ENCODE results near the gene FBXO45.
"Not testable (repeated sequence)": the region's sequence is repeated elsewhere in the genome, so short reads cannot be mapped to it uniquely, and the experiment has no call there.

FBXO45 gene

GRCh38 chr3:196619223-196619622, 50.8 kb downstream of the FBXO45 start:
- no peak for DNase-seq (ENCODE audit: low read depth in 2 of 2)

GRCh38 chr3:196619627-196620026, 51.2 kb downstream of the FBXO45 start:
- not testable (repeated sequence) for DNase-seq (ENCODE audit: low read depth in 2 of 2)

- DNase-seq (ENCODE audit: low read depth in 2 of 2), result no peak
Measured at GRCh38 chr3:196620161-196620604, 51.7 kb downstream of the FBXO45 start.

DNA sequence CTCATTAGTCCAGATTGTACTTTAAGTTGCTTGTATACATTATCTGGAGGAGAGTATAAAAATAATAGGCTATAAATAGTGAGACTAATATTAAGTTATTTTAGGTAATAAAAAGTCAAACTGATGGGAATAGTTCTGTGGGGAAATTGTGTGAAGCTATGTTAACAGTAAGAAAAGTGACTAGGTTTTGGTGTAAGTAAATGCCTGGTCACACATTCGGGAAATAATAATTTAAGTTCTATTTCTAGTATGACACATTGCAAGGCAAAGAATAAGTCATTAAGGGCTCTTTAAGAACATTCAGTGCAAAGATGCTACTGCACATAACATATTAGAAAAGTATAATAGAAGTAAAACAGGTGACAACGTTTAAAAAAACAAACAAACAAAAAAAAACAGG, 52.2 kb downstream of the FBXO45 start:
- no peak for DNase-seq (ENCODE audit: low read depth in 2 of 2)

DNA sequence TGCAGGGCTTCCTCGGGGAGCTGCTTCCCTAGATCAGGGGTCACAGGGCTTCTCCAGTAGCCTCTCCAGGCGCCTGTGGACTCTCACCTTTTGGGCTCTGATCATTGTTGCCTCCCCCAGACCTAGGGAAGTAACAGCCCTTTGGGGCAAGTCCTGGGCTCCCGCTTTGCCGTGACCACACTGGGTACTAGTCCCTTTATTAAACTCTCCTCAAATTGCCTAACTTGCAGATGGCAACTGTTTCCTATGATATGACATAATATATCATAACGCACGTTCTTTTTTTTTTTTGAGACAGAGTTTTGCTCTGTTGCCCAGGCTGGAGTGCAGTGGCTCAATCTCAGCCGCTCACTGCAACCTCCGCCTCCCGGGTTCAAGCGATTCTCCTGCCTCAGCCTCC, 53.2 kb downstream of the FBXO45 start:
- no peak for DNase-seq (ENCODE audit: low read depth in 2 of 2)

- DNase-seq (ENCODE audit: low read depth in 2 of 2), result no peak
Measured at GRCh38 chr3:196624067-196624790, 55.8 kb downstream of the FBXO45 start.

GRCh38 chr3:196624907-196625306, 56.4 kb downstream of the FBXO45 start:
- no peak for DNase-seq (ENCODE audit: low read depth in 2 of 2)

DNA sequence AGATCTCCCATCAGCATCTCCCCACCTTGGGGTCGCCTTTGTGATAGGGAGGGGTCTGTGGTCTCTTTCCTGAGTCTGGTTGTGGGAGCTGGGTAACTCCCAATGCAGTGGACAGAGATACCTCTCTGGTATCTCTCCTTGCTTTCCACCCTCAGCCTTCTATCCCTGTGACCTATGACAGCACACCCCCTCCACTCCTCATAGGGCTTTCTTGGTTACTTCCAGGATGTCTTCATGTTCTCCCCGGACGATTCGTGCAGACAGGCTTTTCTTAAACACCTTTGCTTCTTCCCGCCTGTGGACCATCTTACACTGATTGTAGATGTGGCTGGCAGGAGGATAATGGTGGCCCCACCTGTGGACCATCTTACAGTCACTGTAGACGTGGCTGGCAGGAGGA, 56.9 kb downstream of the FBXO45 start:
- no peak for DNase-seq (ENCODE audit: low read depth in 2 of 2)

GRCh38 chr3:196627918-196628231, 59.4 kb downstream of the FBXO45 start:
- DNase-seq (ENCODE audit: low read depth in 2 of 2), result no peak

DNA sequence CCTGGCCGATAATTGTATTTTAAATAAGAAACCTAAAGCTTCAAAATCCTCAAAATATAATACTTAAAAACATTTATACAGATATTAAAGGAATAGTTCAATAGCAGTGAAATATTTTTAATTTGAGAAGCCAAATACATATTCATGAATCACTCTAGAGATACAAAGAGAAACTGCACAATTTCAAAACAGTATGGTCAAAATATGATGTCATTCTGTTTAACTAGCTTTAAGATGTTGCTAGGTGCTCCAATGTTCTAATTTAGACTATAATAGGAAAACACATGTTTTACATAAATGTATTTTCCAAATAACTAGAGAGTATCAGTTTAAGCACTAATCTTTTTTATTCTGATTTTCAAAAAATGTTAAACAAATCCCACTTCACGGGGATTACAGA, 60.8 kb downstream of the FBXO45 start:
- DNase-seq (ENCODE audit: low read depth in 2 of 2), result no peak

DNA sequence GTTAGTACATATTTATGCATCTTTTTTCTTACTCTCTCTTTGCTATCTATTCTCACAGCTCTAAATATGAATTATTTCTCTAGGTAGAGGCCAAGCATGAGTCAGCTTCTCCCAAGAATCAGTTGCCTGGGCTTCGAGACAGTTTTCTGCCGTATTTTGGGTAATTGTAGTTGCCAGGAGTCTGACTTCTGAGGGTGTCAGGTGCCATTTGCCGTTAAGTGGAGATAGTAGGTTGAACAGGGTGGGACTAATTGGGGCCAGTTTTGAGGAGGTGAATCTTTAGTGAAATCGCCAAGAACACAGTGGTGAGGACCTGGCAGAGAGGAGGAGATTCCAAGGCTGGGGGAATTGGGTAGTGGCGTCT, 63.2 kb downstream of the FBXO45 start:
- DNase-seq (ENCODE audit: low read depth in 2 of 2), result no peak

DNA sequence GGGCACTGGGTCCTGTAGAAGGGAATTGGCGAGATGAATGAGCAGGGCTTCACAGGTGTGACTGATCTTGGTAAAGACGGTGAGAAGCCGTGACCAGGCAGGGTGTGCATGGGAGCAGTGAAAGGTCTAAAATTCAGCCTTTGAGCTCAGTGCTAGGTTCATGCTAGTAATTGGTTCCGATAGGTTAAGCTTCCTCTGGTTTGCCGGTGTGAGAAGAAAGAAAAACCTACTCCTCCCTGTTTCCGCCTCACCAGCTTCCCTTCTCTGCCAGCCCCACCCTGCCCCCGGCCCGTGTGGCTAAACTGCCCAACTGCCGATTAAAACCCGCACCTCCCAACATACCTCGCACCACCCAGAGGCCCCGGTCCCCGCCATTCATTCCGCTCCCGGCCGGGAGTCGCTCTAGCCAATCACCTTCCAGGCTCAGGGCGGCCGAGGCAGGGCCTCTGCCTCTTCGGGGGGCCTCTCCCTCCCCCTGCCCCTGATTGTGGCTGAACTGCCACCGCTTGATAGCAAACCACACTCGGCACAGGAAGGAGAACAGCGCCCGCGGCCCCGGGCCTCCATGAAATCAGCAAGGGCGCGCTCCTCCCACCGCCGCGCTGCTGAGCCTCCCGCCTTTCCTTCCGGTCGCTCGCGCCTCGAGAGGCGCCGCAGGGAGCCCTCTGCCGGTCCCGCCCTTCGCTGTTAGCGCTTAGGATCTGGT, 63.7 kb downstream of the FBXO45 start:
- peak; percentile 84 to 88 for DNase-seq (ENCODE audit: low read depth in 2 of 2)

DNA sequence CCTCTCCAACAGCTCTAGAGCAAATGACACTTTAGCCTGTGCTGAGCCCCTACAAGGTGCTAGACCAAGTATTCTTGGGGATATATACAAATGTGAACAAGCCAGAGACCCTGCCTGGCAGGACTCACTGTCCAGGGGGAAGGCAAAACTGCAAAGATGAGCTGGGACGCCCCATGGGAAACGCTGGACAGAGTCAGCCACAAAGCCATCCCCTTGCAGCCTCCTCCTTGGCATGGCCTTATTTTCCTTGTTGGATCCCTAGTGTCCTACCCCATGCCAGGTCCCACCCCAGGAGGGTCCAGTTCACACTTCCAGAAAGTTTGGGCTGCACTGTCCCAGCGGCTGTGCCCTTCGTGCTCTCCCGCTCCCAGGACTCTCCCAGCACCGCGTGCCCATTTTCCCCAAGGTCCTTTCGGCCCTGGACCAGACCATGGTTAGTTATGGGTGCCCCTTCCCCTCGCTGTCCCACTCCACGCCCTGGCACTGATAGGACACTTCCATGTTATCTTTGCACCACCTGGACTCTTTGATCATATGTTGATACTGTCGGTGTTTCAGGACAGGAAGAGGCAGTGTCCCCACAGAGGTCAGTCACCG, 65.2 kb downstream of the FBXO45 start:
- no peak for DNase-seq (ENCODE audit: low read depth in 2 of 2)

DNA sequence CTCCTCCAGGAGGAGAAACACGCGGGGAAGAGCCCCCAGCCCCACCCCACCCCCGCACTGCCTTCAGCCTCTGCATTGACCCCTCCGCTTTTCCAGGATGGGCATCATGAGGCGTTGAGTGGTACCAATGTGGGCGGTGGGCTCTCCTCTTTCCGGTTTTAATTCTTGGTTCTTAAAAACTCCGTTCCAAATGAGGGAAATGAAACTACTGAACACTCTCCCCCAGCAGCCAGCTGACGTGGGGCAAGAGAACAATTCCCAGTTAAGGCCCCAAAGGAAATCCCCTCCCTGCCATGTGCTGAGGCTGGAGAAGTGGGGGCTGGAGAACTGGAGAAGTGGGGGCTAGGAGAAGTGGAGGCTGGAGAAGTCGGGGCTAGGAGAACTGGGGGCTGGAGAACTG, 65.8 kb downstream of the FBXO45 start:
- DNase-seq (ENCODE audit: low read depth in 2 of 2), result no peak

GRCh38 chr3:196634829-196635228, 66.4 kb downstream of the FBXO45 start:
- no peak for DNase-seq (ENCODE audit: low read depth in 2 of 2)

- DNase-seq (ENCODE audit: low read depth in 2 of 2), result no peak
Measured at GRCh38 chr3:196636369-196637349, 68.2 kb downstream of the FBXO45 start.

DNA sequence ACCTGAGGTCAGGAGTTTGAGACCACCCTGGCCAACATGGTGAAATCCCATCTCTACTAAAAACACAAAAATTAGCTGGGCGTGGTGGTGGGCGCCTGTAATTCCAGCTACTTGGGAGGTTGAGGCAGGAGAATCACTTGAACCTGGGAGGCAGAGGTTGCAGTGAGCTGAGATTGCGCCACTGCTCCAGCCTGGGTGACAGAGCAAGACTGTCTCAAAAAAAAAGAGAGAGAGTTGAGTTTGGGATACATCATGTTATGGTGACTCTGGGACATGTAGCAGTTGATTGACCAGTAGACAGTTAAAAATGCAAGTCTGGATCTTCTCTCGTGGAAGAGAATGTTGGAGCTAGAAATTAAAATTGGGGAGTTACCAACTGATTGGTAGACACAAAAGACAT, 69.5 kb downstream of the FBXO45 start:
- not testable (repeated sequence) for DNase-seq (ENCODE audit: low read depth in 2 of 2)

Data from stimulated activated CD8-positive, alpha-beta memory T cell treated with anti-CD3 and anti-CD28 coated beads, Interleukin-2, amount 100 ng/mL, for 48 hours (primary cell).